Heart left ventricle (tissue), 16 donors: Measurements from ENCODE around the gene XPC. TPM values are rescaled to one million over a fixed set of nuclear protein-coding genes. Genes with fewer than 3 reads are reported as not detected.

ENCODE experiments used
- ATAC-seq, 4 donors: fragments of 200-7000 bp; cut with Tn5 transposase; one replicate each; pipeline ENCODE4 v1.9.1; 2020 to 2022; ENCODE audit warnings: moderate library complexity in 4 of 4, mild to moderate bottlenecking in 3 of 4, moderate number of reproducible peaks in 1 of 4
- DNase-seq, 5 donors: peaks; one replicate each; pipeline ENCODE4 v3.0.0-alpha.2; 2020
- H3K27ac ChIP-seq, 12 donors: fragments of 200-600 bp; sonication (generic) in 4 of 12; one replicate each; pipeline versions ENCODE4 v1.5.0 to v1.8.0; 2016 to 2022; ENCODE audit warnings: mild to moderate bottlenecking in 2 of 12
- H3K27me3 ChIP-seq, 9 donors: fragments of 200-600 bp; sonication (generic) in 2 of 9; one replicate each; pipeline versions ENCODE4 v1.5.1 to v1.8.0; 2016 to 2022; ENCODE audit warnings: mild to moderate bottlenecking in 3 of 9
- H3K36me3 ChIP-seq, 9 donors: fragments of 200-600 bp; sonication (generic) in 2 of 9; one replicate each; pipeline versions ENCODE4 v1.5.0 to v1.8.0; 2018 to 2022; ENCODE audit warnings: mild to moderate bottlenecking in 2 of 9
- H3K4me1 ChIP-seq, 12 donors: fragments of 200-600 bp; sonication (generic) in 4 of 12; one replicate each; pipeline versions ENCODE4 v1.5.0 to v1.8.0; 2016 to 2022; ENCODE audit warnings: mild to moderate bottlenecking in 3 of 12
- H3K4me3 ChIP-seq, 12 donors: fragments of 200-600 bp; sonication (generic) in 4 of 12; one replicate each; pipeline versions ENCODE4 v1.5.0 to v1.8.0; 2017 to 2022; ENCODE audit warnings: mild to moderate bottlenecking in 9 of 12, moderate library complexity in 4 of 12
- H3K9me3 ChIP-seq, 12 donors: fragments of 200-600 bp; sonication (generic) in 4 of 12; one replicate each; pipeline versions ENCODE4 v1.5.0 to v1.8.0; 2016 to 2022; ENCODE audit warnings: mild to moderate bottlenecking in 1 of 12
- CTCF ChIP-seq, 12 donors: fragments of 200-600 bp; sonication (generic) in 4 of 12; IDR thresholded peaks; one replicate each; pipeline versions ENCODE4 v1.5.0 to v1.8.0; 2018 to 2022; ENCODE audit warnings: antibody characterized with exemption in 12 of 12, mild to moderate bottlenecking in 5 of 12
- POLR2A ChIP-seq, 2 donors: fragments of 450-650 bp; IDR thresholded peaks; one replicate each; pipeline ENCODE4 v1.6.1; 2017; ENCODE audit warnings: antibody characterized with exemption in 2 of 2, mild to moderate bottlenecking in 2 of 2, moderate library complexity in 2 of 2
- WGBS, 4 donors: extraction: QIAGEN DNeasy Blood & Tissue Kit in 2 of 4; methylation state at CpG; one replicate each; pipeline versions ENCODE4 v1.1.5 to v1.1.7; 2013 to 2018; 5-methylcytosine and 5-hydroxymethylcytosine counted together
- intact Hi-C, 10 donors: fragments of 100-400 bp; cut with DNase I; formaldehyde crosslinking; loops; one replicate each; pipeline versions ENCODE4 v1.11.1 to v1.14.2; 2022
- polyA plus RNA-seq, 2 donors: library from polyadenylated mRNA; stranded (reverse); fragments of 200-250 nt; gene quantifications; one replicate each; pipeline ENCODE4 v1.2.3, GENCODE V29; 2013
- total RNA-seq, 9 donors: library from RNA; depleted of rRNA in 2 of 9; stranded (reverse); fragments of >200 nt in 2 of 9; fragmentation: NEBNext Ultra II Directional in 3 of 9; extraction: Animal tissue kit (Norgen Biotek cat#: 25700) in 3 of 9; gene quantifications; one replicate each; pipeline versions ENCODE4 v1.1.0 to v1.2.4, GENCODE V29; 2016 to 2023
- donor health status: ischemic (EF 13 %, LVEDD 7.1; RV severe dilation, severe dysfunction).
- donor health status: healthy with polysubstance abuse.
- donor health status: DM: no; HTN: yes; CAD: no.
- donor health status: DM: no; HTN: no; CAD: no.
- donor health status: ischemic (EF 25% LVEDD 6.9; RV normal size, moderate dysfunction).
- donor health status: ischemic (EF 25% LVEDD 5.7; RV mildly dilated, moderate dysfunction).
- donor health status: healthy.
- donor health status: DM: yes; HTN: yes; CAD: no.
- donor health status: ischemic (EF 35%, LVEDD 5.7; RV mildly dilated, moderate dysfunction).
- donor health status: nonischemic (EF 11% LVEDD 7.7; RV severe dilation, severe dysfunction).
- donor health status: DM: yes; HTN: yes; CAD: no.
- donor health status: PGD.
- donor health status: ischemic (EF 29% LVEDD 5.4; RV normal size, mild dysfunction).
- donor health status: nonischemic (EF 23%, LVEDD 6.1; RV moderate dilation, normal function).

Gene XPC
- total and polyA plus RNA-seq, 11 donors: 6.1 to 20.0 (median 9.5) TPM

GRCh38 chr3:14133188-14133800 is 45.1 kb downstream of the XPC start:
- H3K27ac ChIP-seq: no peak overlapping the region
- H3K27me3 ChIP-seq: no peaks in the 10 kb centered on the region
- WGBS, 4 donors: 88 to 95% (median 94%) methylated on average over 8 to 10 of the region's 10 CpGs
- H3K36me3 ChIP-seq: peaks cover 3 to 99% (median 89%) of the 10 kb centered on the region in 9 donors
- no peak overlapping the region for H3K4me3 ChIP-seq
- H3K9me3 ChIP-seq: no peaks in the 10 kb centered on the region
- TF ChIP-seq CTCF (IDR thresholded peaks at IDR 0.05) (no peak), POLR2A (IDR thresholded peaks at IDR 0.05) (no peak)
- intact Hi-C loops: no loop called here
- DNase-seq (no peak), ATAC-seq (no peak)
- H3K4me1 ChIP-seq: peaks cover 0 to 13% (median 3%) of the 10 kb centered on the region in 12 donors

GRCh38 chr3:14132689-14133088 is 45.7 kb downstream of the XPC start:
- no peak for TF ChIP-seq CTCF (IDR thresholded peaks at IDR 0.05)
- no peak for TF ChIP-seq POLR2A (IDR thresholded peaks at IDR 0.05)
- intact Hi-C loops: no loop called here
- no peak for ATAC-seq

GRCh38 chr3:14132120-14132519 is 46.3 kb downstream of the XPC start:
- intact Hi-C loops: no loop called here
- H3K9me3 ChIP-seq: no peaks in the 10 kb centered on the region
- ATAC-seq: no peak
- 91 to 96% (median 95%) methylated on average over 7 to 8 of the region's 8 CpGs for WGBS, 4 donors
- H3K36me3 ChIP-seq: peaks cover 3 to 96% (median 87%) of the 10 kb centered on the region in 9 donors
- no peak for DNase-seq
- peaks cover 0 to 18% (median 5%) of the 10 kb centered on the region in 12 donors for H3K4me1 ChIP-seq
- H3K27me3 ChIP-seq: no peaks in the 10 kb centered on the region
- no peak overlapping the region for H3K27ac ChIP-seq
- no peak overlapping the region for H3K4me3 ChIP-seq
- no peak for TF ChIP-seq CTCF (IDR thresholded peaks at IDR 0.05)
- TF ChIP-seq POLR2A (IDR thresholded peaks at IDR 0.05): no peak

More at GRCh38 chr3:14132689-14133088, 45.7 kb downstream of the XPC start:
- H3K36me3 ChIP-seq: peaks cover 3 to 99% (median 90%) of the 10 kb centered on the region in 9 donors
- 82 to 96% (median 94%) methylated on average over 1 to 6 of the region's 6 CpGs for WGBS, 4 donors
- H3K4me3 ChIP-seq: no peak overlapping the region
- no peak overlapping the region for H3K27ac ChIP-seq
- H3K9me3 ChIP-seq: no peaks in the 10 kb centered on the region
- peaks cover 0 to 14% (median 3%) of the 10 kb centered on the region in 12 donors for H3K4me1 ChIP-seq
- no peak for DNase-seq
- H3K27me3 ChIP-seq: no peaks in the 10 kb centered on the region

GRCh38 chr3:14131134-14131533 is 47.3 kb downstream of the XPC start:
- Histone ChIP-seq H3K4me1 (peaks cover 5 to 19% (median 15%) of the 10 kb centered on the region in 12 donors), H3K4me3 (no peak overlapping the region), H3K9me3 (no peaks in the 10 kb centered on the region), H3K27ac (no peak overlapping the region), H3K27me3 (no peaks in the 10 kb centered on the region), H3K36me3 (peaks cover 3 to 88% (median 79%) of the 10 kb centered on the region in 9 donors)
- no peak for ATAC-seq
- TF ChIP-seq POLR2A (IDR thresholded peaks at IDR 0.05) (no peak), CTCF (IDR thresholded peaks at IDR 0.05) (no peak)
- intact Hi-C loops: no loop called here
- 69 to 94% (median 83%) methylated on average over 3 to 5 of the region's 5 CpGs for WGBS, 4 donors
- no peak for DNase-seq
